H9 (cell line): ENCODE data around the gene PPM1H. TPM values are rescaled to one million over a fixed set of nuclear protein-coding genes. Genes with fewer than 3 reads are reported as not detected.

Experiments
- DNase-seq: peaks from one replicate; pipeline ENCODE4 v3.0.0-alpha.2; 2017
- H2AFZ ChIP-seq: one replicate; pipeline ENCODE4 v1.6.1; 2013; ENCODE audit warnings: mild to moderate bottlenecking, low read length, control low read depth, moderate library complexity
- H2AK5ac ChIP-seq: 2 replicates; pipeline ENCODE4 v1.6.1; 2013; ENCODE audit warnings: low read length, control low read depth, mixed read lengths; ENCODE audit not compliant: insufficient read length
- H2BK120ac ChIP-seq: one replicate; pipeline ENCODE4 v1.6.1; 2013; ENCODE audit warnings: low read depth, mild to moderate bottlenecking, low read length, control low read depth, inconsistent platforms; ENCODE audit not compliant: poor library complexity, severe bottlenecking
- H2BK12ac ChIP-seq: 2 replicates; pipeline ENCODE4 v1.6.1; 2013; ENCODE audit warnings: low read length, control low read depth, mixed read lengths, low read depth; ENCODE audit not compliant: insufficient read length
- H2BK15ac ChIP-seq: 2 replicates; pipeline ENCODE4 v1.6.1; 2013; ENCODE audit warnings: low read depth, low read length, control low read depth
- H2BK20ac ChIP-seq: one replicate; pipeline ENCODE4 v1.6.1; 2013; ENCODE audit warnings: low read depth, mild to moderate bottlenecking, low read length, control low read depth, inconsistent platforms; ENCODE audit not compliant: poor library complexity, severe bottlenecking
- H2BK5ac ChIP-seq: 2 replicates; pipeline ENCODE4 v1.6.1; 2013; ENCODE audit warnings: low read length, control low read depth, mixed read lengths; ENCODE audit not compliant: insufficient read length
- H3K14ac ChIP-seq: 2 replicates; pipeline ENCODE4 v1.6.1; 2013; ENCODE audit warnings: low read length, control low read depth; ENCODE audit not compliant: insufficient read depth
- H3K18ac ChIP-seq: 2 replicates; pipeline ENCODE4 v1.6.1; 2013; ENCODE audit warnings: low read depth, mild to moderate bottlenecking, mixed read lengths, low read length, control low read depth; ENCODE audit not compliant: insufficient read length
- H3K23ac ChIP-seq: 2 replicates; pipeline ENCODE4 v1.6.1; 2013; ENCODE audit warnings: low read length, control low read depth, mixed read lengths, low read depth; ENCODE audit not compliant: insufficient read length
- H3K23me2 ChIP-seq: 2 replicates; pipeline ENCODE4 v1.6.1; 2013; ENCODE audit warnings: low read depth, mild to moderate bottlenecking, mixed read lengths, low read length, control low read depth; ENCODE audit not compliant: insufficient read length, poor library complexity, severe bottlenecking
- H3K27ac ChIP-seq: 2 replicates; pipeline ENCODE4 v1.5.1; 2013; ENCODE audit warnings: low read length, control low read depth, mixed read lengths, low read depth; ENCODE audit not compliant: insufficient read length
- H3K27me3 ChIP-seq: 2 replicates; pipeline ENCODE4 v1.6.1; 2013; ENCODE audit warnings: low read length, control low read depth, inconsistent platforms; ENCODE audit not compliant: insufficient read depth
- H3K4ac ChIP-seq: 2 replicates; pipeline ENCODE4 v1.6.1; 2013; ENCODE audit warnings: low read depth, mild to moderate bottlenecking, control low read depth, inconsistent platforms, low read length, moderate library complexity
- H3K4me1 ChIP-seq: 2 replicates; pipeline ENCODE4 v1.6.1; 2013; ENCODE audit warnings: low read length, control low read depth, inconsistent platforms; ENCODE audit not compliant: insufficient read depth
- H3K4me2 ChIP-seq: 2 replicates; pipeline ENCODE4 v1.6.1; 2013; ENCODE audit warnings: low read length, control low read depth, mixed read lengths; ENCODE audit not compliant: insufficient read length, insufficient read depth
- H3K56ac ChIP-seq: 2 replicates; pipeline ENCODE4 v1.6.1; 2013; ENCODE audit warnings: low read depth, mild to moderate bottlenecking, mixed read lengths, low read length, control low read depth; ENCODE audit not compliant: insufficient read length
- H3K79me1 ChIP-seq: 2 replicates; pipeline ENCODE4 v1.6.1; 2013; ENCODE audit warnings: low read depth, mild to moderate bottlenecking, moderate library complexity, low read length, control low read depth, inconsistent platforms; ENCODE audit not compliant: insufficient read depth, poor library complexity, severe bottlenecking
- H3K79me2 ChIP-seq: 2 replicates; pipeline ENCODE4 v1.6.1; 2013; ENCODE audit warnings: low read length, control low read depth, inconsistent platforms; ENCODE audit not compliant: insufficient read depth
- H3K9ac ChIP-seq: 2 replicates; pipeline ENCODE4 v1.6.1; 2013; ENCODE audit warnings: low read length, control low read depth, mixed read lengths; ENCODE audit not compliant: insufficient read length; ENCODE audit errors: extremely low read depth
- H3K9me3 ChIP-seq: one replicate; pipeline ENCODE4 v1.6.1; 2013; ENCODE audit warnings: low read depth, low read length, inconsistent platforms; ENCODE audit not compliant: control insufficient read depth
- H3T11ph ChIP-seq: one replicate; pipeline ENCODE4 v1.6.1; 2013; ENCODE audit warnings: mild to moderate bottlenecking, low read length, control low read depth, inconsistent platforms
- H4K20me1 ChIP-seq: one replicate; pipeline ENCODE4 v1.6.1; 2013; ENCODE audit not compliant: control insufficient read depth, insufficient read length, insufficient read depth
- H4K5ac ChIP-seq: 2 replicates; pipeline ENCODE4 v1.6.1; 2013; ENCODE audit warnings: low read depth, mild to moderate bottlenecking, mixed read lengths, low read length, control low read depth; ENCODE audit not compliant: insufficient read length
- H4K8ac ChIP-seq: replicated peaks from 2 replicates; pipeline ENCODE4 v1.6.1; 2013; ENCODE audit warnings: low read length, control low read depth, mixed read lengths, low read depth; ENCODE audit not compliant: insufficient read length
- H4K91ac ChIP-seq: 2 replicates; pipeline ENCODE4 v1.6.1; 2013; ENCODE audit warnings: low read depth, mild to moderate bottlenecking, moderate library complexity, mixed read lengths, low read length, control low read depth; ENCODE audit not compliant: insufficient read length
- H3K27ac Mint-ChIP-seq, 3 experiments: 2 replicates in 2 of 3; 3 replicates in 1 of 3; pipeline ENCODE4 v1.8.0; 2020 to 2021; ENCODE audit warnings: mixed read lengths in 3 of 3, mild to moderate bottlenecking in 1 of 3, moderate library complexity in 1 of 3
- H3K27me3 Mint-ChIP-seq: 2 replicates; pipeline ENCODE4 v1.8.0; 2021; ENCODE audit warnings: low read depth, mild to moderate bottlenecking, moderate library complexity, mixed read lengths
- H3K36me3 Mint-ChIP-seq, 3 experiments: 2 replicates in 2 of 3; 3 replicates in 1 of 3; pipeline ENCODE4 v1.8.0; 2020 to 2021; ENCODE audit warnings: low read depth in 3 of 3, mixed read lengths in 3 of 3; ENCODE audit not compliant: insufficient read depth in 1 of 3
- H3K4me1 Mint-ChIP-seq, 2 experiments: 2 replicates each; pipeline ENCODE4 v1.8.0; 2020; ENCODE audit warnings: mixed read lengths in 2 of 2
- H3K4me3 Mint-ChIP-seq, 2 experiments: 2 replicates in 1 of 2; 3 replicates in 1 of 2; pipeline ENCODE4 v1.8.0; 2020 to 2021; ENCODE audit warnings: mild to moderate bottlenecking in 2 of 2, mixed read lengths in 2 of 2, moderate library complexity in 1 of 2
- H3K9me3 Mint-ChIP-seq, 2 experiments: 2 replicates in 1 of 2; 3 replicates in 1 of 2; pipeline ENCODE4 v1.8.0; 2020; ENCODE audit warnings: mild to moderate bottlenecking in 2 of 2, mixed read lengths in 2 of 2, moderate library complexity in 1 of 2
- CTCF ChIP-seq: fragments of 200-600 bp; sonication (generic); conservative IDR thresholded peaks from 3 replicates; pipeline ENCODE4 v1.8.0; 2021; ENCODE audit warnings: antibody characterized with exemption, mild to moderate bottlenecking
- WGBS: extraction: QIAGEN DNeasy Blood & Tissue Kit; methylation state at CpG from one replicate; pipeline ENCODE4 v1.1.7; 2013; ENCODE audit warnings: missing lambda C conversion rate, low lambda C conversion rate, mixed read lengths; ENCODE audit not compliant: insufficient read length; ENCODE audit errors: extremely low coverage; 5-methylcytosine and 5-hydroxymethylcytosine counted together
- total RNA-seq: library from RNA; stranded (reverse); gene quantifications from 2 replicates; pipeline ENCODE4 v1.2.1, GENCODE V29; 2021

PPM1H gene
- total RNA-seq, 1 experiment from 2014 or later = 22.1 TPM

GRCh38 chr12:62693376-62694050 lies 241.4 kb downstream of the PPM1H start:
- TF ChIP-seq CTCF = no peak
- no peak overlapping the region for H2AFZ ChIP-seq

More at GRCh38 chr12:62693376-62694050, 241.4 kb downstream of the PPM1H start:
- no CpG with 5 or more reads among the region's 15 CpGs for WGBS
- Histone ChIP-seq H3K23ac (no peak overlapping the region), H3K56ac (no peak overlapping the region), H3K18ac (no peak overlapping the region), H4K91ac (no peak overlapping the region), H2BK120ac (no peak overlapping the region), H2BK20ac (no peak overlapping the region), H2AK5ac (no peak overlapping the region), H3K23me2 (no peaks in the 10 kb centered on the region), H2BK12ac (no peak overlapping the region), H2BK5ac (no peak overlapping the region), H4K5ac (no peak overlapping the region), H2BK15ac (no peak overlapping the region), H3K79me2 (no peaks in the 10 kb centered on the region), H3K4ac (no peak overlapping the region), H3K27me3 (no peaks in the 10 kb centered on the region), H4K8ac (no peak overlapping the region), H3K9me3 (no peaks in the 10 kb centered on the region), H3T11ph (no peak overlapping the region), H3K79me1 (no peaks in the 10 kb centered on the region), H3K4me2 (no peak overlapping the region), H3K4me1 (no peaks in the 10 kb centered on the region), H3K14ac (no peak overlapping the region), H4K20me1 (no peaks in the 10 kb centered on the region), H3K27ac (no peak overlapping the region), H3K9ac (no peak overlapping the region)
- Mint-ChIP-seq H3K4me3 (no peak overlapping the region), H3K27me3 (no peaks in the 10 kb centered on the region), H3K27ac (no peak overlapping the region), H3K4me1 (peaks cover 5% of the 10 kb centered on the region in 2 experiments; a peak in 3 of 4 replicates), H3K36me3 (peaks cover 34 to 41% (median 35%) of the 10 kb centered on the region in 3 experiments), H3K9me3 (no peaks in the 10 kb centered on the region)
- no peak for DNase-seq
